Uterus (tissue), 2 donors: ENCODE measurements around the gene AQR.

Source experiments
- CTCF ChIP-seq, 4 experiments: fragments of 200-600 bp in 2 of 4; fragments of 450-650 bp in 2 of 4; sonication (generic) in 2 of 4; IDR thresholded peaks; one replicate each; pipeline ENCODE4 v1.5.1; 2016 to 2019; ENCODE audit warnings: antibody characterized with exemption in 4 of 4, mild to moderate bottlenecking in 2 of 4, moderate library complexity in 1 of 4
- POLR2A ChIP-seq, 2 donors: fragments of 450-650 bp; IDR thresholded peaks; one replicate each; pipeline ENCODE4 v1.6.1; 2016; ENCODE audit warnings: antibody characterized with exemption in 2 of 2, mild to moderate bottlenecking in 1 of 2, moderate library complexity in 1 of 2

GRCh38 chr15:34914317-34914716 is 55.2 kb downstream of the AQR start:
- TF ChIP-seq CTCF (IDR thresholded peaks at IDR 0.05) (no peak), POLR2A (IDR thresholded peaks at IDR 0.05) (no peak)
